Measurements from ENCODE around the gene TMEM208.
A peak's percentile ranks its signal among the peaks of the same experiment; 100 is the strongest.

TMEM208 gene

DNA sequence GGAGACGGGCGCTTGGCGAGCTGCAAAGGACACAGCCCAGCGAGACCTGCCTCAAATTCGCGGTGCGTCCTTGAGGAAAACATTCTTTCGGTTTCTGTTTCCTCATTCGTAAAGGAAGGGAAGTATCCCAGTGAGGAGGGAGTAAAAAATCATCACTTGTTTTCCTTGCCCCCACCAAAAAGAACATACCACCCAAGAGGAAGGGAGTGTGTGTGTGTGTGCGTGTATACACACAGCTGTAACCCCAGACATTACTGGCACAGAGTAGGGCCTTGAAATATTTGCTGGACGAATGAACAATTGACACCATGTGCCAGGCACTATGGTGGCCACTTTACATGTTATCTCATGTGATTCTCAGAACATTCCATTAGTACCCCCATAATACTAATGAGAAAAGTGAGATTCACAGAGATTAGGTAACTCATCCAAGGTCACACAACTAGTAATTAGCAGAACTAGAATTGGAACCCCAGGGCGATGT is 41.2 kb upstream of the TMEM208 start:
- H3K27ac ChIP-seq (ENCODE audit: low read length): no peak overlapping the region
- no peak overlapping the region for H3K9ac ChIP-seq (ENCODE audit: low read length)
- H3K9me3 ChIP-seq (ENCODE audit: control insufficient read depth, low read depth, low read length): no peaks in the 10 kb centered on the region
- H3K36me3 ChIP-seq (ENCODE audit: control insufficient read depth, low read depth, low read length): no peaks in the 10 kb centered on the region
- H3K4me3 ChIP-seq (ENCODE audit: low read length): no peak overlapping the region
- peaks cover 27% of the 10 kb centered on the region for H3K27me3 ChIP-seq (ENCODE audit: control insufficient read depth, insufficient read depth, low read length)
- H3K4me1 ChIP-seq (ENCODE audit: control insufficient read depth, low read depth, low read length): peaks cover 3% of the 10 kb centered on the region

DNA sequence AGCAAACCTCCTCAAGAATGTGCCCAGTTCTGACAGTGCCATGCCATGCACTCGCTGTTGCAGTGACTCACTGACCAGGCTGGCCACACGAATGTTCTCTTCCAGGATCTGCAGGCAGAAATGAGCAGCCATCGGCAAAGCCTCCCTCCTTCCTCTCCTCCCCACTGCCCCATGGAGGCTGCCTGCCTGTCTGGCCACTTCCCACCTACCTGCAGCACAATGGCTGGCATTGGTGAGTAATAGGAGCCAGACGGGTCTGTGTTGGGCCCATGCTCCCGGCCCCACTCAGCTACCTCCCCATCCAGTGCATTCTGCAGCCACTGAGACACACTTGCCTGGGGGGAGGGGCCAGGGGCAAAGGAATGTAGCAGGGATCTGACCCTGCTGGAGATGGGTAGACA is 40.4 kb upstream of the TMEM208 start:
- no peak overlapping the region for H3K27ac ChIP-seq (ENCODE audit: low read length)
- H3K9ac ChIP-seq (ENCODE audit: low read length): no peak overlapping the region
- no peaks in the 10 kb centered on the region for H3K9me3 ChIP-seq (ENCODE audit: control insufficient read depth, low read depth, low read length)
- peaks cover 3% of the 10 kb centered on the region for H3K4me1 ChIP-seq (ENCODE audit: control insufficient read depth, low read depth, low read length)
- no peak overlapping the region for H3K4me3 ChIP-seq (ENCODE audit: low read length)
- peaks cover 27% of the 10 kb centered on the region for H3K27me3 ChIP-seq (ENCODE audit: control insufficient read depth, insufficient read depth, low read length)
- no peaks in the 10 kb centered on the region for H3K36me3 ChIP-seq (ENCODE audit: control insufficient read depth, low read depth, low read length)

DNA sequence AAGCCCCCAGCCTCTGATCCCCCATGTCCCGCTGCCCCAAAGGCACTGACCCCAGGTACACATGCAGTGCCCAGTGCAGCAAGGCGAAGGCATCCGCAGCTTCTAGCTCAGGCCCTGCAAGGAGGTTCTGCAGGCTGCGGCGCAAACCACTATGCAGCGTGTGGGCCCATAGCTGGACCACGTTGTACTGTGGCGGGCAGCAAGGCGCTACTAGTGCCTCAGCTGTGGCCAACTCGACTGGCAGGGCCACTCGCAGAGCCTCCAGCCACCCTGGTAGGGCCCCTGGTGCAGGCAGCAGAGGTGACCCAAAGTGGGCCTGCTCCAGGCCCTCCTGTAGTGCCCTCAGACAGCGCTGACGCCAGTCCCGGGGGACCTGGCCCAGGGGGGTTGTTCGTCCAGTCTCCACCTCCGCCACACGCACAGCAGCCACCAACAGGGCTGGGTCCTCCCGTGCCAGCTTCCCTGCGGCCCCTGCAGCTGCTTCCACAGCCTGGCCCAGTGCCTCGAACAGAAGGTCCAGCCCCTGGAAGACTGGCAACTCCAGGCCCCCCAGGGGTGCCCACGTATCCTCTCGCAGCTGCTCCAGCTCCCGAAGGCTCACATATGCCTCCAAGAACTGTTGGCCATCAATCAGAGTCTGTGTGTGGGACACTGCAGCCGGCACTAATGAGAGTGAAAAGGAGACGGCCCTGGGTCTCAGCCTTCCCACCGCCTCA is 39.6 kb upstream of the TMEM208 start:
- H3K27me3 ChIP-seq (ENCODE audit: control insufficient read depth, insufficient read depth, low read length): peaks cover 27% of the 10 kb centered on the region

DNA sequence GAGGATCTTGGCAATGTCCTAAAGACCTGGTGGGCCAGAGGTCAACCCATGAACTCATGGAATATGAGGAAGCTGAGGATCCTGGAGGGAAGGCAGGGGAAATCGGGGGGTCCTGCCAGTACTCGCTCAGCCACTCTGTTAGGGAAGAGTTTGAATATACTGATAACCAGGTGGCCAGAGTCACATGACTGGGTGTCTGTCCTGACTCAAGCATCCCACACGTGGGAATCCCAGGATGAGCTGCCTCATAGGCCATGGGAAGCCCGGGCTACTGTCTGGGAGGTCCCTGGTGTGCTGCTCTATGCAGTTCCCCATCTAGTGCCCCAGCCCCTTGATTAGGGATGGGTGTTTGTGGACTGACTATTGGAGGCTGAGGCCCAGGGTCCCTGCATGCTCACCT is 38.6 kb upstream of the TMEM208 start:
- Histone ChIP-seq H3K27me3 (ENCODE audit: control insufficient read depth, insufficient read depth, low read length) (peaks cover 27% of the 10 kb centered on the region), H3K36me3 (ENCODE audit: control insufficient read depth, low read depth, low read length) (no peaks in the 10 kb centered on the region), H3K4me3 (ENCODE audit: low read length) (no peak overlapping the region), H3K9me3 (ENCODE audit: control insufficient read depth, low read depth, low read length) (no peaks in the 10 kb centered on the region), H3K27ac (ENCODE audit: low read length) (no peak overlapping the region), H3K9ac (ENCODE audit: low read length) (no peak overlapping the region), H3K4me1 (ENCODE audit: control insufficient read depth, low read depth, low read length) (peaks cover 8% of the 10 kb centered on the region)

More for the DNA sequence above, 39.6 kb upstream of the TMEM208 start:
- Histone ChIP-seq H3K4me1 (ENCODE audit: control insufficient read depth, low read depth, low read length) (peaks cover 3% of the 10 kb centered on the region), H3K4me3 (ENCODE audit: low read length) (no peak overlapping the region), H3K36me3 (ENCODE audit: control insufficient read depth, low read depth, low read length) (no peaks in the 10 kb centered on the region), H3K9ac (ENCODE audit: low read length) (no peak overlapping the region), H3K27ac (ENCODE audit: low read length) (no peak overlapping the region), H3K9me3 (ENCODE audit: control insufficient read depth, low read depth, low read length) (no peaks in the 10 kb centered on the region)

DNA sequence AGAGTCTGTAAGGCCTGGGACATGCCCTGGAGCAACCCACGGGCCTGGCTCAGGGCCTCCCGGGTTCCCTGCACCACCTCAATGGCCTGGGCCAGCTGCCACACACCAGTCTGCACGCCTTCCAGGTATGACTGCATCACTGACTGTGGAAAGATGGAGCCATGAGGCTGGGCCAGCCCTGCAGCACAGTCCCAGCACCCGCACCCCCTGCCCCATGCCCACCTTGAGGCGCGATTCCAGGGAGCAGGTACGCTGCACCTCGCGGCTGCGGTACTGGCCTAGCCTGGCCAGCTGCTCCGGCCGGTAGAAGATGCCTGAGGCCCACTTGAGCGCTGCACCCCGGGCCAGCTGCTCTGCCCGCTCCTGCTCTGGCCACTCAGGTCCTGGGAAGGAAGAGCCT is 38.1 kb upstream of the TMEM208 start:
- Histone ChIP-seq H3K36me3 (ENCODE audit: control insufficient read depth, low read depth, low read length) (no peaks in the 10 kb centered on the region), H3K27ac (ENCODE audit: low read length) (no peak overlapping the region), H3K9ac (ENCODE audit: low read length) (no peak overlapping the region), H3K4me1 (ENCODE audit: control insufficient read depth, low read depth, low read length) (peaks cover 8% of the 10 kb centered on the region), H3K9me3 (ENCODE audit: control insufficient read depth, low read depth, low read length) (no peaks in the 10 kb centered on the region), H3K4me3 (ENCODE audit: low read length) (no peak overlapping the region), H3K27me3 (ENCODE audit: control insufficient read depth, insufficient read depth, low read length) (peaks cover 27% of the 10 kb centered on the region)

DNA sequence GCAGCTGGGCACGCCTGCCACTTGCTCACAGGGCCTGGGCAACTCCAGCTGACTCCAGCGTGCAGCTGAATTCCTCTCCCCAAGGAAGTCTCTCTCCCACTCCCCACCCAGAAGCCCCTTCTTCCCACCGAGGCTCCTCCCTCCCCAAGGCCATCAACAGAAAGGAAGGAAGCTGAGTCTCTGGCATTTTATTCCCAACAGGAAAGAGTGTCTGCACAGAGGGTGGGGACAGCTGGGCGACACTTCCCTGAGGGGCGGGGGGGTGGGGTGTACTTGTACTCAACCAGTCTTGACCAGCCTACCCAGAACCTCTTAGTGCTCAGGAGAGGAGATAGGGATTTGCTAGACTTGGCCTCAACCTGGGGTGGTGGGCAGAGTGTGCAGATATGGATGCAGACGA is 36.9 kb upstream of the TMEM208 start, which contains the start of gene EXOC3L1:
Gene EXOC3L1 (minus strand): TSS at position 96 of the 400 bp plus-strand sequence. CDS start 460 bp downstream, outside the sequence.
- H3K36me3 ChIP-seq (ENCODE audit: control insufficient read depth, low read depth, low read length): peaks cover 12% of the 10 kb centered on the region
- H3K9ac ChIP-seq (ENCODE audit: low read length): no peak within 1 kb of the TSS
- peaks cover 16% of the 10 kb centered on the region for H3K27me3 ChIP-seq (ENCODE audit: control insufficient read depth, insufficient read depth, low read length)
- no peaks in the 10 kb centered on the region for H3K9me3 ChIP-seq (ENCODE audit: control insufficient read depth, low read depth, low read length)
- no peak within 1 kb of the TSS for H3K27ac ChIP-seq (ENCODE audit: low read length)
- H3K4me1 ChIP-seq (ENCODE audit: control insufficient read depth, low read depth, low read length): peaks cover 8% of the 10 kb centered on the region
- no peak within 1 kb of the TSS for H3K4me3 ChIP-seq (ENCODE audit: low read length)

DNA sequence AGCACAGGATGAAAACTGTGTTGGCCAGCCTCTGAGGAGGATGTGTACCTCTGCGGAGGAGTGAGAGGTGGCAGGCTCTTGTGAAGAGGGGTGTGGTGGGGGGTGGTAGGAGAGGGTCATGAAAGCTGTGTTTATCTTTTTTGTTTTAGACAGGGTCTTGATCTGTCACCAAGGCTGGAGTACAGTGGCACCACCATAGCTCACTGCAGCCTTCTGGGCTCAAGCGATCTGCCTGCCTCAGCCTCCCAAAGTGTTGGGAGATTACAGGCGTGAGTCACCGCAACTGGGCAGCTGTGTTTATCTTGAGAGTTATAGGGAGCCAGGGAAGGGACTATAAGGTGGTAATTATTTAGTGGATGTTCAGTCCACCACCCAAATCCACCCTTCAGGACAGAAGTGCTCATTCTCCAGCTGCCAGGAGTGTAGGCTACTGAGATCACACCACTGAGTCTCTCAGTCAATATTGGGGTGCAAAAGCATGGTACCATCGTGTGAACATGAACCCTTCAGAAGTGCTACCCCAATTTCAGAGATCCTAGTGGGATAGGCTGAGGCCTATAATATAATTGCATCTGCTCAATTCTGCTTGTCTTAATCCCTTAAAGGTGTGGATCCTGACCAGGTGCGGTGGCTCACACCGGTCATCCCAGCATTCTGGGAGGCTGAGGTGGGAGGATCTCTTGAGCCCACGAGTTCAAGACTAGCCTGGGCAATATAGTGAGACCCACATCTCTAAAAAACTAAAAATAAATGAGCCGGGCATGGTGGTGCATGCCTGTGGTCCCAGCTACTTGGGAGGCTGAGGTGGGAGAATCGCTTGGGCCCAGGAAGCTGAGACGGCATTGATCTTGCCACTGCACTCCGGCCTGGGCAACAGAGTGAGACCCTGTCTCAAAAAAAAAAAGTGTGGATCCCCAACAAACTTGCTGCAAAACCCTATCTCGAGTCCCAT is 36.2 kb upstream of the TMEM208 start:
- Histone ChIP-seq H3K9ac (ENCODE audit: low read length) (no peak overlapping the region), H3K27ac (ENCODE audit: low read length) (no peak overlapping the region), H3K4me3 (ENCODE audit: low read length) (no peak overlapping the region), H3K36me3 (ENCODE audit: control insufficient read depth, low read depth, low read length) (peaks cover 19% of the 10 kb centered on the region), H3K27me3 (ENCODE audit: control insufficient read depth, insufficient read depth, low read length) (peaks cover 9% of the 10 kb centered on the region), H3K9me3 (ENCODE audit: control insufficient read depth, low read depth, low read length) (no peaks in the 10 kb centered on the region), H3K4me1 (ENCODE audit: control insufficient read depth, low read depth, low read length) (peaks cover 6% of the 10 kb centered on the region)

DNA sequence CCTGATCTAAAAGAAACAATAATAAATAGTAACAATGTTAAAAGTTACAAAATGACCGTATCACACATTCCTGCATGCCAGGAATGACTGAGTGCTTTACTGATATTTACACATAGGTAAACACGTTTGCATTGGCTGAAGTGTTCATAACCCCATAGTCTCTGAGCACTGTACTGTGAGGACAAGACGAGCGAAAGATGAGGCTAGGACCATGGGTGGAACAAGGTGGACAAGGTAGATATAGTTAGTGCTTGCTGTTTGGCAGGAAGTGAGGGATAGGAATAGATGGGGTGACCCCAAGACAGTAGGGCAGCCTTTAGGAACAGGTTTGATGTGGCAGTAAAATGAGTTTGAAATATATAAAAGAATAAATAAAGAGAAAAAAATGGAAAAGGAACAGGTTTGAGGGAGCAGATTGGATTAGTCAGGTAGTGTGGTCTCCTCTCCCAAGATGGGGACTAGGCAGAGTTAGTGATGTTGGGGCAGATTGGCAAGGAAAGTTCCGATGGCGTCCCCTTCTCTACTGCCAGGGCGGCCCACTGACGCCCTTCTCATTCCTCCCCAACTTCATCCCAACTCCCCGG is 35.4 kb upstream of the TMEM208 start:
- Histone ChIP-seq H3K36me3 (ENCODE audit: control insufficient read depth, low read depth, low read length) (peaks cover 26% of the 10 kb centered on the region), H3K4me1 (ENCODE audit: control insufficient read depth, low read depth, low read length) (peaks cover 5% of the 10 kb centered on the region), H3K9ac (ENCODE audit: low read length) (no peak overlapping the region), H3K4me3 (ENCODE audit: low read length) (peak overlapping the region; percentile 91), H3K27ac (ENCODE audit: low read length) (no peak overlapping the region), H3K9me3 (ENCODE audit: control insufficient read depth, low read depth, low read length) (no peaks in the 10 kb centered on the region), H3K27me3 (ENCODE audit: control insufficient read depth, insufficient read depth, low read length) (peaks cover under 1% of the 10 kb centered on the region)

DNA sequence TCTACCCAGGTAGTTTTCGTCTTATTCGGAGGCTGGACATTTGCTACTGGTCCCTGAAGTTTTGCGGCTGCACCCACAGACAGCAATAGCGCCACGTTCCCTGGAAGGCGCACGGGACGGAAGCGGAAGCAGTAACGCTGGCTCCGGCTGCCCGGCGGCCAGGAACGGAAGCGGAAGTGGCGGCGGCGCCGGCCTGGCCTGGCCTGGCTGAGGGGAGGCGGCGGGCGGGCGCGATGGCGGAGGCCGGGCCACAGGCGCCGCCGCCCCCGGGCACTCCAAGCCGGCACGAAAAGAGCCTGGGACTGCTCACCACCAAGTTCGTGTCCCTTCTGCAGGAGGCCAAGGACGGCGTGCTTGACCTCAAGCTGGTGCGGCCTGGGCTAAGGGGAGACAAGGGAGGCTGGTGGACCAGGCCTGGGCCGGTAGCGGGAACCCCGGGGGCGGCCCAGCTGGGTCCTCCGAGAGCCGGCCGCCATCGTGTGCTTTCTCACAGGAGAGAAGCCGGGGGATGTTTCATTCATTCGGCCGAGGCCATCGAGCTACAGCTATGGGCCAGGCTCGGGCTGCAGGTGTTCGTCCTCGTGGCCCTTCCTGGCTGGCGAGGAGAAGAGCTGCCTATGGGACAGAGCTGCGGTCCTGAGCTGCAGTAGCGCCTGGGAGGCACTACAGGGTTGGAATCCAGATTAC is 34.8 kb upstream of the TMEM208 start, which contains the start of gene E2F4:
Gene E2F4 (plus strand): TSS at position 161 of the 687 bp plus-strand sequence. CDS start 73 bp downstream, at position 234.
- no peak within 1 kb of the TSS for H3K27ac ChIP-seq (ENCODE audit: low read length)
- peaks cover 33% of the 10 kb centered on the region for H3K36me3 ChIP-seq (ENCODE audit: control insufficient read depth, low read depth, low read length)
- H3K9me3 ChIP-seq (ENCODE audit: control insufficient read depth, low read depth, low read length): no peaks in the 10 kb centered on the region
- no peaks in the 10 kb centered on the region for H3K27me3 ChIP-seq (ENCODE audit: control insufficient read depth, insufficient read depth, low read length)
- peak within 1 kb of the TSS; percentile 91 for H3K4me3 ChIP-seq (ENCODE audit: low read length)
- peaks cover 5% of the 10 kb centered on the region for H3K4me1 ChIP-seq (ENCODE audit: control insufficient read depth, low read depth, low read length)
- peak within 1 kb of the TSS; percentile 86 for H3K9ac ChIP-seq (ENCODE audit: low read length)

DNA sequence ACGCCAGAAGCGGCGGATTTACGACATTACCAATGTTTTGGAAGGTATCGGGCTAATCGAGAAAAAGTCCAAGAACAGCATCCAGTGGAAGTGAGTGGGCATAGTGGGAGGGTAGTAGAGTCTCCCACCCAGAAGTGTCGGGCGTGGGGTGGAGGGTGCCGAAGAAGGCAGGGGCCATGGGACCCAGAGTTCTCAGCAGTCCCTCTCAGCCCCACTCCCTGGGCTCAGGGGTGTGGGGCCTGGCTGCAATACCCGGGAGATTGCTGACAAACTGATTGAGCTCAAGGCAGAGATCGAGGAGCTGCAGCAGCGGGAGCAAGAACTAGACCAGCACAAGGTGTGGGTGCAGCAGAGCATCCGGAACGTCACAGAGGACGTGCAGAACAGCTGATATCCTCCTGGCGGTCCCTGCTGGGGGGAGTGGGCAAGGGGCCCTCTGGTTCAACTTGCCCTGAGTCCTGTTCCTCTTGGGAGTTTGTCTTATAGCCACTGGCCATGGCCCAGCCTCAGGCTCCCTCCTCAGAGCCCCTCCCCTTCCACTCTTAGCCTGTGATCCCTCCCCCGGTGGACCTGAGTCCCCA is 34.1 kb upstream of the TMEM208 start:
- H3K4me3 ChIP-seq (ENCODE audit: low read length): peak overlapping the region; percentile 91
- H3K9ac ChIP-seq (ENCODE audit: low read length): peak overlapping the region; percentile 86
- H3K4me1 ChIP-seq (ENCODE audit: control insufficient read depth, low read depth, low read length): peaks cover 5% of the 10 kb centered on the region
- no peaks in the 10 kb centered on the region for H3K9me3 ChIP-seq (ENCODE audit: control insufficient read depth, low read depth, low read length)
- no peaks in the 10 kb centered on the region for H3K27me3 ChIP-seq (ENCODE audit: control insufficient read depth, insufficient read depth, low read length)
- peaks cover 40% of the 10 kb centered on the region for H3K36me3 ChIP-seq (ENCODE audit: control insufficient read depth, low read depth, low read length)
- no peak overlapping the region for H3K27ac ChIP-seq (ENCODE audit: low read length)

All from iPS-18a (cell line).